HK-2 (cell line): ENCODE results near the gene ADAMTS17.

Source experiments
- DNase-seq: peaks from one replicate; pipeline ENCODE4 v3.0.0-alpha.2; 2018; ENCODE audit not compliant: unreplicated experiment

Gene ADAMTS17

DNA sequence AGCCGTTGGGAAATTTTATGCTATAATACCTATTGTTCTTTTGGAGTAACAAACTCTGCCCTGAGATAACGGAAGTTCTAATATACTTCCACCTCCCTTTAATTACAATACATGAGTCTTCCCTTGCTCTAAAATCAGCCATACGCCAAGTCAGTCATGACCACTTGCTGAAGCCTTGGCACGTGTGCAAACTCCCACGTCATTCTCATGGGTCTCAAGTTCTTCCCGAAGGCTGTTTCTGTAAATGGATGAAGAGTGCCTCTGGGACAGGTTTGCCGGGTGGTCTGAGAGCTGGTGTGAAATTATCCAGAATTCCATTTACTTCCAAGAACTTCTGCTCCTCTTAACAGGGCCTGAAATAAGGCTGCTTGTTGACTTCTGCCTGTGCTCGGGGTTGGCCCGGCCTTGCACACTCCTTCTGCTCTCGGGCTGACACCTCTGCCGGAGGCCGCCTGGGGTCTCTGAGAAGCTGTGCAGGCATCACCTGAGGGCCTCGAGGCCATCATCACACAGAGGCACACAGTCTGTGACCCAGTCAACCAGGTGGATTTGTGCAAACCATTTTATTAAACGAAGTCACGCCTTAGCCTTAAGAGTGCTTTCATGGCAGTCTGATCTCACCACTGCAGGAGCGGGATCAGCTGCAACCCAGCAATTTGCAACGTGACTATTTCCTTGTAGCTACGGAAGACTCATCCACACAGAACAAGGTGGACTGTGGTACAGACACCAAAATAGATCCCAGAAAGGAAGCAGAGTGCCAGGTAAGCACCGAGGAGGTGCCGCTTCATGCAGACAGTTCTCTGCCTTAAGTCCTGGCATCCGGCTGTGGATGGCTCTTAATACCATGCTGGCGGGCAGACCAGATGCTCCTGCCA lies 120.1 kb downstream of the ADAMTS17 start:
- DNase-seq = no peak

GRCh38 chr15:100220058-100220768 lies 121.6 kb downstream of the ADAMTS17 start:
- no peak for DNase-seq

DNA sequence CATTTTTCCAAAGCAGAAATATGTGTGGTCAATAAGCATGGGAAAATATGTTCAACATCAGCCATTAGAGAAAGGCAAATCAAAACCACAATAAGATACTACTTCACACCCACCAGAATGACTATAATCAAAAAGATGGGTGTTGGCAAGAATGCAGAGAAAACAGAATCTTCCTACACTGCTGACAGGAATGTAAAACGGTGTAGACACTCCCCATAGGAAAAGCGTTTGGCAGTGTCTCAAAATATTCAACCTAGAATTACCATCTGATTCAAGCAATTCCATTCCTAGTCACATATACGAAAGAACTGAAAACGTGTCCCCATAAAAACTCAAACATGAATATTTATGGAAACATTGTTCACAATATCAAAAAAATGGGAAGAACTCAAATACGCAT lies 123.3 kb downstream of the ADAMTS17 start:
- no peak for DNase-seq

DNA sequence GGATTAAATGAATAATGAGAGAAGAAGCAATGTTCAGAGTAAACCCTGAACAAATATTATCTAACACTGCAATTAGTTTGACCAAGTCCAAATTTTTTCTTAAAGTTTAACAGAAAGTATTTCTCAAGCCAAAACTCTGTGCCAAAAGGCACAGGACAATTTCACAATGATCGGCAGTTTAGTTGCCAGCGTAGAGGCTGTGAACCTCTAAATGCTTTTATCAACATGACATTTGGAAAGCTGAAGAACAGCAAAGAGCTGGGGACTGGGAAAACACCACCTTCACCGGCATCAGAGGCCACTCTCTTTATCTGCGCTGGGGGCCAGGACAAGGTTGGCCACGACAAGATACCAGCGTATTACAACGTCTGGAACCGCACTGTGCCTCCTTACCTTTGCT lies 125.6 kb downstream of the ADAMTS17 start:
- no peak for DNase-seq

- no peak for DNase-seq
Measured at GRCh38 chr15:100215843-100216169, 126.0 kb downstream of the ADAMTS17 start.

GRCh38 chr15:100215031-100215842 lies 126.5 kb downstream of the ADAMTS17 start:
- no peak for DNase-seq

DNA sequence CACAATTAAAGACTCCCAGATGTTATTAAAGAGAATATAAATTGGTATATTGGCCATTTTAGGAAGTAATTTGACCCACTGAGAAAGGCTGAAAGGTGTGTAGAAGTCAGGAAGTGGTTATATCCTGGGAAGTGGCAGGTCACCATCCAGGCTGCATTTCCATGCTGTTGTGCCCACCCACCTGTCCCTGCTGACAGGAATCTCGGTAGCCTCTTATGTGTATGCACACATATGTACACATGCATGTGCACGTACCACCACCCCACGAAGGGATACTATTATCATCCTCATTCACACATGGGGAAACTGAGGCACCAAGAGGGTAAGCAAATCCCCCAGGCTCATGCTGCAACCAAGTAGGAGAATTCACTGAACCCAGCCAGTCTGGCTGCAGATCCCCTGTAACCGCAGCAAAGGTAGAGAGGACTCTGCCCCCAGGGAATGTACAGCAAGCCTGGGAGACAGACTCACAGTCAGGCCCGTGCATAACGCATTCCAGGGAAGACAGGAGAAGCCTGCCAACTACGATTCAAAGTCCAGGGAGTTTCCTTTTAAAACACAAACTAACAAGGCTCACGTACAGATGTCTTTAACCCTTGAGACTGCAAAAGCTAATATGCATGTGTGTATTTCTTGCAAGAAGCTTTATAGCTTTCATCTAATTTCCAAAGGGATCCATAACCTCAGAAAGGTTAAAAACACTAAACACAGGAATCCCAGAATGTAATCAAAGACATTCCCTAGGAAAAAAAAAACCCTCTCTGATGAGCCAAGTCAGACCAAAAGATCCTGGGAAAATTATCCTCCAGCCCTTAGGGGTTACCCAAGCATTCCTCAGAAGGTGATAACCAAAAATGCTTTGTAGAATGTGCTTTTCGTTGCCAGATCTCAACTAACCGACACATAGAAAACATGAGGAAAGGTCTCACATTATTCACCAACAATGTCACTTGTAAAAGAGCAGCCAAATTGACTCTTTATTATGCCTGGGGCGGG lies 129.6 kb downstream of the ADAMTS17 start:
- DNase-seq = no peak

- no peak for DNase-seq
Measured at GRCh38 chr15:100210338-100210737, 131.4 kb downstream of the ADAMTS17 start.

DNA sequence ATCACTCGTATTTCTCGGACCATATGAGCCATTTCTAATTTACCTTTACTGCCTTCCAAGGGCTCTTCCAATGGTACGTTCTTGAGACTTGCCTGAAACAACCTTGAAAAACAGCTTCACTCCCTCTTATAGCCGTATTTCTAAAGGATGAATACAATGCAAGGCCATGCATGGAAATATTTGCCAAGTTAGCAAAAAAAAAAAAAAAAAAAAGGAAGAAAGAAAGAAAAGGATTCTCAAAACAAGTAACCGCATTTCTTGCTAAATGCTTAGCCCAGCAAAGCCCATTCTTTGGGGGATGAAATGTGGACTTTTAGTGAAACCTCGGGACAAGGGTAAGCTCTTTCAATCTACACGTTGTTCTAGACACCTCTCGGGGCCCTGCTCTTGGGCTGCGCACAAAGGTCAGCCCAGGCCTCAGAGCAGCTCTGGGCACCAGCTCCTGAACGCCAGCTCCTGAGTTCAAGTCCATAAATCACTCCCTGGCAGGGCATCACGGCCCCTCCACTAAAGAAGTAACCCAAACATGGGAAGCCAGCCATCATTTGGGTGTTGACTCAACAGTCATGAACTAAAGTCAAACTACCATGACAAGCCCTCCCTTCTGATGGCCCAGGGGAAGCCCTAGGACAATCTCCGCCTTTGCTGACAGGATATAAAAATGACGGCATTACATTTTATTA lies 132.7 kb downstream of the ADAMTS17 start:
- DNase-seq = no peak

GRCh38 chr15:100207053-100207452 lies 134.7 kb downstream of the ADAMTS17 start:
- DNase-seq = no peak

GRCh38 chr15:100206643-100207042 lies 135.1 kb downstream of the ADAMTS17 start:
- DNase-seq = no peak

- DNase-seq = no peak
Measured at GRCh38 chr15:100205549-100206295, 136.1 kb downstream of the ADAMTS17 start.

DNA sequence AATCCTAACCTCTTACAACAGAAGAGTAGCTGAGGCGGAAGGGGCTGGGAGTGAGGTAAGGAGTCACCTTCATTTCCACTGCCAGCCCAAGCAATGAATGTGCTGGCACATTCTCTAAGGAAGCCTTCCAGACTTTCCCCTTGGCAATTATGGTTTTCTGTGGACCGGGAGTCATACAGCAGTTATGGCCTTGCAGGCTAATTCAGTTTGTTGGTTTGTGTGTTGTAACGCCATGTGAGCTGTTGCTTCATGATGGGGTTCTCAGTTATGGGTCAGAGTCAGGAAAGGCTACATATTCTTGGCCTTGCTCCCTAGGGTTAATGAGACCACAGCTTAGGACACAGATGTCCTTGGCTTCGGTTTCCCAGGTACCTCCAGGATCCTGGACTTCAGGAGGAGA lies 137.0 kb downstream of the ADAMTS17 start:
- DNase-seq = no peak

GRCh38 chr15:100204211-100204610 lies 137.6 kb downstream of the ADAMTS17 start:
- DNase-seq = no peak

GRCh38 chr15:100202309-100202960 lies 139.3 kb downstream of the ADAMTS17 start:
- no peak for DNase-seq

DNA sequence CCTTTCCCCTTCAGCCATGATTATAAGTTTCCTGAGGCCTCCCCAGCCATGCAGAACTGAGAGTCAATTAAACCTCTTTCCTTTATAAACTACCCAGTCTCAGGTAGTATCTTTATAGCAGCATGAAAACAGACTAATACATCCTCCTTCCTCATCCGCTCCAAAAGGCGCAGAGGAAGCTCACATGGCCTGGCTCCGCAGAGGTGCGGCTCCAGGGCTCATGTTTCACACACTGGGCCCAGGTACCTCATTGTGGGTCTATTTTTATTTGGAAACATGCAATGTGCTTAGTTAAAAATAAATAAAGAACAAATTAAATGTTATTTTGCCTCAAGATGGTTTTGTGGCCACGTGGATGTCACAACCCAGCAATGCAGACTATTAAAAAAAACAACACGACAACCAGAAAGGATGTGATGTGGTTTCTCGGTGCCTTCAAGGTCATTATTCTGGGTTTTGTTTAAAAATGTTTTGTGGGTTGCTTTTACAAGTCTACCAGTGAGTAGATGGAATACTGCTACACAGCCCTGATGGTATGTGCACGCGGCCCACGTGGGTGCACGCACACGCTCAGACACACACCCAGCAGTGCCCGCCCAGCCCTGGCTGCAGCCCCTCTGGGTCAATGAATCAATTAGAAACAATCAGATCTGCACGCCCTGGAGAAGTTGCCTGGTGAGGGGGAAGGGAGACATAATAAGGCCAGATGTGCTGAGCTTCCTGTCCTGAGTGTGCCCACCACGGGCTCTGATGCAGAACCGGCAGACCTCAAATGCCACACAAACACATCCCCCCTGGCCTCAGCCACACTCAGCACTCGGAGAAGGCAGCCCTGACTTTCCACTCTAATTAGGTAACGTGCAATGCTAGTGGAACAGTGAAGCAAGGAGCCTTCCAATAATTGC lies 140.1 kb downstream of the ADAMTS17 start:
- DNase-seq = no peak

GRCh38 chr15:100200287-100200880 lies 141.4 kb downstream of the ADAMTS17 start:
- no peak for DNase-seq
